NCI-H1930 (cell line): ENCODE measurements around the gene LASP1.
"Not testable (repeated sequence)": the region's sequence is repeated elsewhere in the genome, so short reads cannot be mapped to it uniquely, and the experiment has no call there.

Experiments used
- DNase-seq, 2 experiments: peaks; one replicate each; lab custom pipeline; 2025; lab: John Stamatoyannopoulos, UW

The LASP1 gene, protein sequence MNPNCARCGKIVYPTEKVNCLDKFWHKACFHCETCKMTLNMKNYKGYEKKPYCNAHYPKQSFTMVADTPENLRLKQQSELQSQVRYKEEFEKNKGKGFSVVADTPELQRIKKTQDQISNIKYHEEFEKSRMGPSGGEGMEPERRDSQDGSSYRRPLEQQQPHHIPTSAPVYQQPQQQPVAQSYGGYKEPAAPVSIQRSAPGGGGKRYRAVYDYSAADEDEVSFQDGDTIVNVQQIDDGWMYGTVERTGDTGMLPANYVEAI

DNA sequence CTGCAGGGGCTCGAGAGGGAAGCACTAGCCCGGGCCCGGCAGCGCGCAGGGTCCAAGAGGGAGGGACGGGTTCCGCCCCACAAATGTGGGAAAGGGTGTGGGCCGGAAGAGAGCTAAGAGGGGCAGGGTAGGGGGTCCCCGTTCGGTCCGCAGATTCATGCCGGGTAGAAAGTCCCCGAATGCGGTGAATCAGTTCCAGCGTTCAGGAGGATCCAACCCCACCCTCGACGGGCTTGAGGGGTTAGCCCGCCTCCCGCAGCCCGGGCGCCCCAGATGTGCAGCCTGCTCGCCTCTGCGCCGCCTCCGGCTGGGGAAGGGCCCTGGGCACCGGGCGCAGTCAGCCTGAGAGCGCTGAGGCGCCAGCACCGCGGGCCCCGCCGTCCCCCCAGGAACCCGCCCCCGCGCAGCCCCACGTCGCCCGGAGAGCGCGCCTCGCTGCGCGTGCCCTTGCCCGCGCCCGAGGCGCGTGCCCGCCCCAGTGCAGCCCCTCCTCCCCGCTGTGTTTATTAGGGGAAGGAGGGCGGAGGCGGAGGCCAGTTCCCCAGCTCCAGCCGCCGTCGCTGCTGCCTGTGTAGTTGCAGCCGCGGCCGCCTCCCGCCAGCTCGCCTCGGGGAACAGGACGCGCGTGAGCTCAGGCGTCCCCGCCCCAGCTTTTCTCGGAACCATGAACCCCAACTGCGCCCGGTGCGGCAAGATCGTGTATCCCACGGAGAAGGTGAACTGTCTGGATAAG is at the start of gene LASP1:
TSS of gene LASP1 (plus strand) at position 533 of the 733 bp plus-strand sequence. CDS start at position 665, 132 bp downstream.
- DNase-seq = peak; percentile 69 to 85

- peak; percentile 83 to 96 for DNase-seq
These were observed 44.7 kb upstream of the LASP1 start, which contains the start of gene CWC25 for GRCh38 chr17:38824899-38825761. TSS of gene CWC25 (minus strand) at chr17:38825321. CDS start at chr17:38825183, 138 bp downstream.

DNA sequence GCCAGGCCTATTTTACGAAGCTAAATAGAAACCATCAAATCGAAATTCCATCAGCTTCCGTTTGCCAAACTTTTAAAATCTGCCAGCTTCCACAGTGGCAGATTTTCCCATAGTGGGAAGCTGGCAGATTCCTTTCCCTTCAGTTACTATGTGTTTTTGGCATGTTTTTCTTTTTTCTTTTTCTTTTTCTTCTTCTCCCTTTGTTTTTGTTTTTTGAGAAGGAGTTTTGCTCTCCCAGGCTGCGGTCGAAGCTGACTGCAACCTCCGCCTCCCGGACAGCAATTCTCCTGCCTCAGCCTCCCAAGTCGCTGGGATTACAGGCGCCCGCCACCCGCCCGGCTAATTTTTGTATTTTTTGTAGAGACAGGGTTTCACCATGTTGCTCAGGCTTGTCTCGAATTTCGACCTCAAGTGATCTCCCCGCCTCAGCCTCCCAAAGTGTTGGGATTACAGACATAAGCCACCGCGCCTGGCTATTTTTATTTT is 44.1 kb upstream of the LASP1 start:
- DNase-seq = no peak

DNA sequence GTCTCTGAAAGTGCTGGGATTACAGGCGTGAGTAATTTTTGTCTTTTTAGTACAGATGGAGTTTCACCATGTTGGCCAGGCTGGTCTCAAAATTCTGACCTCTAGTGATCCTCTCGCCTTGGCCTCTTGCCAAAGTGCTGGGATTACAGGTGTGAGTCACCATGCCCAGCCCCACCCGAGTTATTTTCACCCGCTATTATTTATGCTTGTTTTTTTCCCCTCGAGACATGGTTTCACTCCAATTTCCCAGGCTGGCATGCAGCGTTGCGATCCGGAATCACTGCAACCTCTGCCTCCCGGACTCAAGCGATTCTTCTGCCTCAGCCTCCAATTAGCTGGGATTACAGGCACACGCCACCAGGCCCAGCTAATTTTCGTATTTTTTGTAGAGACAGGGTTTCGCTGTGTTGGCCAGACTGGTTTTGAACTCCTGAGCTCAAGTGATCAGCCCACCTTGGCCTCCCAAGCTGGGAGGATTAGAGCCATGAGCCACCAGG is 25.5 kb upstream of the LASP1 start:
- DNase-seq = no peak

- DNase-seq = no peak
These were observed 21.3 kb upstream of the LASP1 start for GRCh38 chr17:38848557-38848891.

GRCh38 chr17:38848939-38849605 is 20.8 kb upstream of the LASP1 start:
- DNase-seq = no peak

- no peak for DNase-seq
These were observed 19.5 kb upstream of the LASP1 start for GRCh38 chr17:38850374-38850773.

- DNase-seq = no peak
These were observed 18.4 kb upstream of the LASP1 start for GRCh38 chr17:38851434-38851833.

- no peak for DNase-seq
These were observed 17.0 kb upstream of the LASP1 start for GRCh38 chr17:38852771-38853291.

GRCh38 chr17:38853292-38854219 is 16.3 kb upstream of the LASP1 start, which contains the start of gene RPL23:
TSS of gene RPL23 (minus strand) at chr17:38853721. CDS start at chr17:38853710, 11 bp downstream.
- peak; percentile 95 for DNase-seq

GRCh38 chr17:38855101-38855714 is 14.7 kb upstream of the LASP1 start:
- DNase-seq = not testable (repeated sequence)

DNA sequence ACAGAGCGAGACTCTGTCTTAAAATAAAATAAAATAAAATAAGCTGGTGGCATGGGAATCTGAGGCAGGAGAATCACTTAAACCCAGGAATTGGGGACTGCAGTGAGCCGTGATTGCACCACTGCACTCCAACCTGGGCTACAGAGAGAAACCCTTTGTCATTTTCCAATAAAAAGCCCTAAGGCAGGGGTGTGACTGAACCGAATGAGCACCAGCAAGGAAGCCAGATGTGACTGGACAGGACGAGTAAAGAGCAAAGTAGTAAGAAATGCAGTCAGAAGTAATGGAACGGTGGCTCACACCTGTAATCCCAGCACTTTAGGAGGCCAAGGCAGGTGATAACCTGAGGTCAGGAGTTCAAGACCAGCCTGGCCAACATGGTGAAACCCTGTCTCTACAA is 12.6 kb upstream of the LASP1 start:
- no peak for DNase-seq

DNA sequence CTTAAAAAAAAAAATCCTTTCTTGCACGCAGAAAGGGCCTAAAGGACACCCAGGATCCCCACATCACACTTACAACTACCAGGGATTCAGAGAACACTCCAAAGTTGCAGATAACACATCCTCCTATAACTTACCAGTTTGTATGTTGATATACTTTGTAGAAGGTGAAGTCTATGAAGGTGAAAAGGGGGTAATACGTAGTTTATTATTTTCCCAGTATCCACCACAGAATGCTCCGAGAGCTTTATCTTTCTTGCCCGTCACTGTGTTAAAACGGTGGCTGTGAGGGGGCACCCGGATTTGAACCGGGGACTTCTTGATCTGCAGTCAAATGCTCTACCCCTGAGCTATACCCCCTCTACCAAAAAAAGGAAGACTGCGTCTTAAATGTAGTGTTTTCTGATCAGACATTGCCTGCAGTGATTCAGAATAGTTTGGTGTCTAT is 8.4 kb upstream of the LASP1 start:
- peak; percentile 15 to 20 for DNase-seq

DNA sequence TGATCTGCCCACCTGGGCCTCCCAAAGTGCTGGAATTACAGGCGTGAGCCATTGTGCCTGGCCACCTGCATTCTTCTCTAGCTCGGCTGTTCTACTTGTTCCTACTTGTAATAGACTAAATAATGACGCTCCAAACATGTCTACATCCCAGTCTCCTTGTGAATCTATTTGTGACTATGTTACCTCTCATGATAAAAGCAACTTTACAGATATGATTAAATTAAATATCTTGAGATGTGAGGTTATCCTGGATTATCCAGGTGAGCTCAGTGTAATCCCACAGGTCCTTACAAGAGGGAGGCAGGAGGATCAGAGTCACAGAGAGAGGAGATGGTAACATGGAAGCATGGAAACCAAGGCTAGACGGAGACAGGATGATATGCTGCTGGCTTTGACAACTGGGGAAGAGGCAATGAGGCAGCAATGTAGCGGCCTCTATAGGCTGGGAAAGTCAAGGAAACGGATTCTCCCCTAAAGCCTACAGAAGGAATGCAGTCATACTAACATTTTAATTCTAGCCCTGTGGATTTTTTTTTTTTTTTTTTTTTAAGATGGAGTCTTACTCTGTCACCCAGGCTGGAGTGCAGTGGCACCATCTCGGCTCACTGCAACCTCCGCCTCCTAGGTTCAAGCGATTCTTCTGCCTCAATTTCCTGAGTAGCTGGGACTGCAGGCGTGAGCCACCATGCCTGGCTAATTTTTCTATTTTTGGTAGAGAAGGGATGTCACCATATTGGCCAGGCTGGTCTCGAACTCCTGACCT is 5.0 kb upstream of the LASP1 start:
- peak in 1 of 2 experiments; percentile 26 for DNase-seq

DNA sequence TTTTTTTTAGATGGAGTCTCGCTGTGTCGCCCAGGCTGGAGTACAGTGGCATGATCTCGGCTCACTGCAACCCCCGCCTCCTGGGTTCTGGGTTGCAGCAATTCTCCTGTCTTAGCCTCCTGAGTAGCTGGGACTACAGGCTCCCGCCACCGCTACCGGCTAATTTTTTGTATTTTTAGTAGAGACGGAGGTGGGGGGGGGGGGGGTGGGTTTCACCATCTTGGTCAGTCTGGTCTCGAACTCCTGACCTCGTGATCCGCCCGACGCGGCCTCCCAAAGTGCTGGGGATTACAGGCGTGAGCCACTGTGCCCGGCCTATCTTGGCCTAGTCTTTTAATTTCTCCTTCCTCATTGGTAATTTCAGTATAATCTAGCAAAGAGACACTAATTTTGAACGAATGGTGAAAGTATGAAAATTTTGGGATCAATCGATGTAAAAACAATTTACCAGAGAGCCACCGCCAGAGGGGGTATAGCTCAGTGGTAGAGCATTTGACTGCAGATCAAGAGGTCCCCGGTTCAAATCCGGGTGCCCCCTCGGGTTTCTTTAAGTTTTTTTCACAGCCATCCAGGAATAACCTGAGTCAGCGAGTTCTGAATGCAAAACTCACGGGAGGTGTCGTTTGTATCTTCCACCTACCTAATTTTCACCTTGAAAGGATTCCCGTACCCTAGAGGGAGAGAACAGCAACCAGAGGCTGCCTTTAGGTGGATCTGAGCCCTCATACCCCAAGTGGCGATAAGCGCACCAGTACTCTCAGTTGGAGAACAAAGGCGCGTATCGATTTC is 2.5 kb upstream of the LASP1 start:
- peak; percentile 60 to 62 for DNase-seq

GRCh38 chr17:38867968-38868816 is 1.7 kb upstream of the LASP1 start:
- peak; percentile 21 to 39 for DNase-seq
